WERI-Rb-1 (cell line): ENCODE data around the gene THBD.

Experiments used
- DNase-seq: peaks from one replicate; pipeline ENCODE4 v3.0.0-alpha.2; 2020
- H3K27ac ChIP-seq: fragments of 250-450 bp; sonication (Bioruptor Pico); 2 replicates; pipeline ENCODE4 v1.5.1; 2020; ENCODE audit warnings: mild to moderate bottlenecking, moderate library complexity
- H3K27me3 ChIP-seq: fragments of 250-450 bp; sonication (Bioruptor Pico); 2 replicates; pipeline ENCODE4 v1.5.1; 2021; ENCODE audit warnings: mild to moderate bottlenecking, low read depth, moderate library complexity; ENCODE audit not compliant: insufficient read depth, severe bottlenecking
- H3K36me3 ChIP-seq: fragments of 250-450 bp; sonication (Bioruptor Pico); 2 replicates; pipeline ENCODE4 v1.5.1; 2020; ENCODE audit warnings: mild to moderate bottlenecking, moderate library complexity
- H3K4me3 ChIP-seq: 2 replicates; pipeline ENCODE4 v1.5.1; 2011; ENCODE audit warnings: low read depth, mild to moderate bottlenecking, control low read depth, low read length
- H3K9me3 ChIP-seq: fragments of 250-450 bp; sonication (Bioruptor Pico); 2 replicates; pipeline ENCODE4 v1.5.1; 2021; ENCODE audit warnings: mild to moderate bottlenecking, moderate library complexity; ENCODE audit not compliant: severe bottlenecking
- CTCF ChIP-seq: IDR thresholded peaks from 2 replicates; pipeline ENCODE4 v1.5.1; 2011; ENCODE audit warnings: low read depth, mild to moderate bottlenecking, control low read depth, inconsistent platforms, low read length

The THBD gene

GRCh38 chr20:23078351-23079015 is 29.0 kb upstream of the THBD start:
- peak; percentile 53 for DNase-seq
- no peaks in the 10 kb centered on the region for H3K36me3 ChIP-seq
- H3K27me3 ChIP-seq: no peaks in the 10 kb centered on the region
- H3K27ac ChIP-seq: no peak overlapping the region; the same call in 1 of the 2 replicates
- no peak overlapping the region for H3K4me3 ChIP-seq
- no peak for TF ChIP-seq CTCF
- no peaks in the 10 kb centered on the region for H3K9me3 ChIP-seq

- no peak for DNase-seq
- Histone ChIP-seq H3K9me3 (no peaks in the 10 kb centered on the region), H3K27ac (no peak overlapping the region), H3K4me3 (no peak overlapping the region), H3K36me3 (no peaks in the 10 kb centered on the region), H3K27me3 (peaks cover 4% of the 10 kb centered on the region)
- no peak for TF ChIP-seq CTCF
Measured at GRCh38 chr20:23077277-23077676, 27.8 kb upstream of the THBD start.

GRCh38 chr20:23074052-23074451 is 24.6 kb upstream of the THBD start:
- Histone ChIP-seq H3K4me3 (no peak overlapping the region), H3K27me3 (peaks cover 22% of the 10 kb centered on the region), H3K36me3 (no peaks in the 10 kb centered on the region), H3K9me3 (no peaks in the 10 kb centered on the region), H3K27ac (no peak overlapping the region)
- no peak for DNase-seq
- no peak for TF ChIP-seq CTCF

GRCh38 chr20:23072892-23073586 is 23.6 kb upstream of the THBD start:
- no peaks in the 10 kb centered on the region for H3K36me3 ChIP-seq
- H3K4me3 ChIP-seq: no peak overlapping the region
- peaks cover 29% of the 10 kb centered on the region for H3K27me3 ChIP-seq
- no peaks in the 10 kb centered on the region for H3K9me3 ChIP-seq
- H3K27ac ChIP-seq: no peak overlapping the region
- TF ChIP-seq CTCF: no peak
- no peak for DNase-seq

- H3K4me3 ChIP-seq: no peak overlapping the region
- H3K27ac ChIP-seq: no peak overlapping the region
- no peaks in the 10 kb centered on the region for H3K36me3 ChIP-seq
- peaks cover 38% of the 10 kb centered on the region for H3K27me3 ChIP-seq
- TF ChIP-seq CTCF: no peak
- DNase-seq: no peak
- no peaks in the 10 kb centered on the region for H3K9me3 ChIP-seq
Measured at GRCh38 chr20:23071996-23072395, 22.5 kb upstream of the THBD start.
